Ishikawa (cell line): ENCODE data around the gene ANKRD7.

Experiments
- CREB1 ChIP-seq: IDR thresholded peaks from 2 replicates; pipeline ENCODE4 v1.6.1; 2012; ENCODE audit warnings: low read depth
- EP300 ChIP-seq: IDR thresholded peaks from 2 replicates; pipeline ENCODE4 v1.6.1; 2012; ENCODE audit warnings: borderline replicate concordance
- FOXM1 ChIP-seq: IDR thresholded peaks from 2 replicates; pipeline ENCODE4 v1.6.1; 2012; ENCODE audit warnings: low read depth, borderline replicate concordance
- MAX ChIP-seq: IDR thresholded peaks from 2 replicates; pipeline ENCODE4 v1.6.1; 2012
- NFIC ChIP-seq: IDR thresholded peaks from 2 replicates; pipeline ENCODE4 v1.6.1; 2012
- RAD21 ChIP-seq: IDR thresholded peaks from 2 replicates; pipeline ENCODE4 v1.6.1; 2012; ENCODE audit warnings: low read depth
- TAF1 ChIP-seq: IDR thresholded peaks from 2 replicates; pipeline ENCODE4 v1.6.1; 2012; ENCODE audit warnings: low read depth, mild to moderate bottlenecking
- TCF12 ChIP-seq: IDR thresholded peaks from 2 replicates; pipeline ENCODE4 v1.6.1; 2012; ENCODE audit warnings: low read depth
- YY1 ChIP-seq: IDR thresholded peaks from 2 replicates; pipeline ENCODE4 v1.6.1; 2012; ENCODE audit warnings: low read depth
- TF ChIP-seq, protein P1 (sequence below): IDR thresholded peaks from 2 replicates; pipeline ENCODE4 v1.6.1; 2012; ENCODE audit warnings: low read depth, mild to moderate bottlenecking

GRCh38 chr7:118185163-118185860 lies 39.2 kb upstream of the ANKRD7 start:
- TF ChIP-seq, protein P1, sequence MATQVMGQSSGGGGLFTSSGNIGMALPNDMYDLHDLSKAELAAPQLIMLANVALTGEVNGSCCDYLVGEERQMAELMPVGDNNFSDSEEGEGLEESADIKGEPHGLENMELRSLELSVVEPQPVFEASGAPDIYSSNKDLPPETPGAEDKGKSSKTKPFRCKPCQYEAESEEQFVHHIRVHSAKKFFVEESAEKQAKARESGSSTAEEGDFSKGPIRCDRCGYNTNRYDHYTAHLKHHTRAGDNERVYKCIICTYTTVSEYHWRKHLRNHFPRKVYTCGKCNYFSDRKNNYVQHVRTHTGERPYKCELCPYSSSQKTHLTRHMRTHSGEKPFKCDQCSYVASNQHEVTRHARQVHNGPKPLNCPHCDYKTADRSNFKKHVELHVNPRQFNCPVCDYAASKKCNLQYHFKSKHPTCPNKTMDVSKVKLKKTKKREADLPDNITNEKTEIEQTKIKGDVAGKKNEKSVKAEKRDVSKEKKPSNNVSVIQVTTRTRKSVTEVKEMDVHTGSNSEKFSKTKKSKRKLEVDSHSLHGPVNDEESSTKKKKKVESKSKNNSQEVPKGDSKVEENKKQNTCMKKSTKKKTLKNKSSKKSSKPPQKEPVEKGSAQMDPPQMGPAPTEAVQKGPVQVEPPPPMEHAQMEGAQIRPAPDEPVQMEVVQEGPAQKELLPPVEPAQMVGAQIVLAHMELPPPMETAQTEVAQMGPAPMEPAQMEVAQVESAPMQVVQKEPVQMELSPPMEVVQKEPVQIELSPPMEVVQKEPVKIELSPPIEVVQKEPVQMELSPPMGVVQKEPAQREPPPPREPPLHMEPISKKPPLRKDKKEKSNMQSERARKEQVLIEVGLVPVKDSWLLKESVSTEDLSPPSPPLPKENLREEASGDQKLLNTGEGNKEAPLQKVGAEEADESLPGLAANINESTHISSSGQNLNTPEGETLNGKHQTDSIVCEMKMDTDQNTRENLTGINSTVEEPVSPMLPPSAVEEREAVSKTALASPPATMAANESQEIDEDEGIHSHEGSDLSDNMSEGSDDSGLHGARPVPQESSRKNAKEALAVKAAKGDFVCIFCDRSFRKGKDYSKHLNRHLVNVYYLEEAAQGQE: no peak
- TF ChIP-seq RAD21 (no peak), MAX (no peak), TCF12 (no peak), EP300 (no peak), TAF1 (no peak), CREB1 (no peak), FOXM1 (no peak), NFIC (no peak), YY1 (no peak)
